ENCODE data around the gene TNPO2. TPM values are rescaled to one million over a fixed set of nuclear protein-coding genes. Genes with fewer than 3 reads are reported as not detected.

The TNPO2 gene
- total and polyA plus RNA-seq, 2 of the 13 experiments (the other 11 are each of a cell fraction or from before 2014, with no cell fraction given) = 31.7 to 61.0 TPM

DNA sequence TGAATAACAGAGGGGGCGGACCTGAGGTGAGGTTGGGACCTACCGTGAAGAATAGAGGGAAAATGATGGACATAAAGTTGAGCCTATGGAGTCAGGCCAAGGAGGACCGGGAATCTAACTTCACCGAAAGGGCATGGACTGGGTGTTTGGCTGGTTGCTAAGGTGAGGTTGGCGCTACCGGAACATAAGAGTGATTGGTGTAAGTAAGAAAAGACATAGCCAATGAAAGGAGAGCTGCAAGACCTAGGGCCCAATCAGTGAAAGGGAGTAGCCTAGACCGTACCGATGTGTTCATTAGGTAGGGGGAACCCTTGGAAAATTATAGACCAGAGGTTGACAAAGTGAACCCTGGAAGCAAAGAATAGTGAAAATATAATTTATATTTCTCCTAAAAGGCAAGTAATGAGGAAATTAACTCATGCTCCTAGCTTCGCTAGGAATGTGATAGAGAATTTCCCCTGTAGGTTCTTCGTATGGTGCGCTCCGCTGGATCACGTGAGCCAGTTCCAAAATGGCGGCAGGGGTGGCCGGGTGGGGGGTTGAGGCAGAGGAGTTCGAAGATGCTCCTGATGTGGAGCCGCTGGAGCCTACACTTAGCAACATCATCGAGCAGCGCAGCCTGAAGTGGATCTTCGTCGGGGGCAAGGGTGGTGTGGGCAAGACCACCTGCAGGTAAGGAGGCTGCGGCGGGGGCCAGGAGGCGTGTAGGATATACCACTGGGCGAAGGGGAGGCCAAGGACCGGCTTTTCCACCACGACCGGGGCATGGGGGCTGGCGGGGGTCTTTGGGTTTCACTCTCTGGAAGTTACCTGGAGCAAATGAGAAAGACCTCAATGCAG lies 13.5 kb upstream of the TNPO2 start, which contains the start of gene GET3 (continued):
- TF ChIP-seq ZNF510 (CRISPR knock-in tag; IDR thresholded peaks at IDR 0.05; ENCODE audit: low read depth) = no peak
- peak; percentile 71 for TF ChIP-seq DMAP1 (CRISPR knock-in tag; IDR thresholded peaks at IDR 0.05)
- no peak for TF ChIP-seq FLYWCH1 (CRISPR knock-in tag; IDR thresholded peaks at IDR 0.05)
- no peak for TF ChIP-seq ZBTB42 (CRISPR knock-in tag; IDR thresholded peaks at IDR 0.05)
- TF ChIP-seq DNMT1 (CRISPR knock-in tag; IDR thresholded peaks at IDR 0.05) = no peak
- TF ChIP-seq SRY (CRISPR knock-in tag; IDR thresholded peaks at IDR 0.05) = no peak
- peak; percentile 55; the same call in 1 of the 2 replicates for TF ChIP-seq NFKB2 (CRISPR knock-in tag; IDR thresholded peaks at IDR 0.05; ENCODE audit: borderline replicate concordance)
- peak; percentile 93 for TF ChIP-seq NFYC (CRISPR knock-in tag; IDR thresholded peaks at IDR 0.05)
- TF ChIP-seq GATAD1 (CRISPR knock-in tag; IDR thresholded peaks at IDR 0.05) = peak; percentile 99
- TF ChIP-seq ZBTB3 (CRISPR knock-in tag; IDR thresholded peaks at IDR 0.05; ENCODE audit: borderline replicate concordance, low read depth) = no peak
- TF ChIP-seq NR2C2 (CRISPR knock-in tag; IDR thresholded peaks at IDR 0.05; ENCODE audit: borderline replicate concordance) = peak; percentile 58
- peak; percentile 50 for TF ChIP-seq CREB1 (IDR thresholded peaks at IDR 0.05)
- TF ChIP-seq CREB1 (CRISPR knock-in tag; IDR thresholded peaks at IDR 0.05) = peak; percentile 84
- 0 out of 2 replicates have a peak, but pooled peaks have one; percentile 3 for TF ChIP-seq ZNF441 (CRISPR knock-in tag; IDR thresholded peaks at IDR 0.05; ENCODE audit: borderline replicate concordance)
- peak; percentile 70; the same call in 2 of the 3 replicates for TF ChIP-seq MXI1 (IDR thresholded peaks at IDR 0.05; ENCODE audit: borderline replicate concordance, low read depth, low read length)
- TF ChIP-seq PHF20 (CRISPR knock-in tag; IDR thresholded peaks at IDR 0.05) = peak; percentile 96
- TF ChIP-seq, protein P1, sequence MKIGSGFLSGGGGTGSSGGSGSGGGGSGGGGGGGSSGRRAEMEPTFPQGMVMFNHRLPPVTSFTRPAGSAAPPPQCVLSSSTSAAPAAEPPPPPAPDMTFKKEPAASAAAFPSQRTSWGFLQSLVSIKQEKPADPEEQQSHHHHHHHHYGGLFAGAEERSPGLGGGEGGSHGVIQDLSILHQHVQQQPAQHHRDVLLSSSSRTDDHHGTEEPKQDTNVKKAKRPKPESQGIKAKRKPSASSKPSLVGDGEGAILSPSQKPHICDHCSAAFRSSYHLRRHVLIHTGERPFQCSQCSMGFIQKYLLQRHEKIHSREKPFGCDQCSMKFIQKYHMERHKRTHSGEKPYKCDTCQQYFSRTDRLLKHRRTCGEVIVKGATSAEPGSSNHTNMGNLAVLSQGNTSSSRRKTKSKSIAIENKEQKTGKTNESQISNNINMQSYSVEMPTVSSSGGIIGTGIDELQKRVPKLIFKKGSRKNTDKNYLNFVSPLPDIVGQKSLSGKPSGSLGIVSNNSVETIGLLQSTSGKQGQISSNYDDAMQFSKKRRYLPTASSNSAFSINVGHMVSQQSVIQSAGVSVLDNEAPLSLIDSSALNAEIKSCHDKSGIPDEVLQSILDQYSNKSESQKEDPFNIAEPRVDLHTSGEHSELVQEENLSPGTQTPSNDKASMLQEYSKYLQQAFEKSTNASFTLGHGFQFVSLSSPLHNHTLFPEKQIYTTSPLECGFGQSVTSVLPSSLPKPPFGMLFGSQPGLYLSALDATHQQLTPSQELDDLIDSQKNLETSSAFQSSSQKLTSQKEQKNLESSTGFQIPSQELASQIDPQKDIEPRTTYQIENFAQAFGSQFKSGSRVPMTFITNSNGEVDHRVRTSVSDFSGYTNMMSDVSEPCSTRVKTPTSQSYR (CRISPR knock-in tag; IDR thresholded peaks at IDR 0.05; ENCODE audit: borderline replicate concordance) = peak; percentile 49; the same call in 1 of the 2 replicates
- no peak for TF ChIP-seq ATAD3A (CRISPR knock-in tag; IDR thresholded peaks at IDR 0.05)
- TF ChIP-seq KAT2B (IDR thresholded peaks at IDR 0.05; ENCODE audit: borderline replicate concordance, low read depth, low read length) = no peak
- TF ChIP-seq ZNF543 (CRISPR knock-in tag; IDR thresholded peaks at IDR 0.05) = 0 out of 2 replicates have a peak, but pooled peaks have one; percentile 44
- no peak for TF ChIP-seq HNF4G (IDR thresholded peaks at IDR 0.05; ENCODE audit: borderline replicate concordance, low read depth, low read length)
- no peak for TF ChIP-seq HNF4G (CRISPR knock-in tag; IDR thresholded peaks at IDR 0.05; ENCODE audit: borderline replicate concordance, low read depth)
- no peak for TF ChIP-seq ZSCAN22 (CRISPR knock-in tag; IDR thresholded peaks at IDR 0.05)
- TF ChIP-seq HOXA9 (CRISPR knock-in tag; IDR thresholded peaks at IDR 0.05; ENCODE audit: borderline replicate concordance) = no peak
- no peak for TF ChIP-seq NONO (IDR thresholded peaks at IDR 0.05)
- TF ChIP-seq NONO (CRISPR knock-in tag; conservative IDR thresholded peaks at IDR 0.05) = no peak; the same call in 1 of the 2 replicates
- TF ChIP-seq RAD21 (CRISPR knock-in tag; IDR thresholded peaks at IDR 0.05) = 0 out of 2 replicates have a peak, but pooled peaks have one; percentile 29
- TF ChIP-seq ZNF552 (CRISPR knock-in tag; IDR thresholded peaks at IDR 0.05; ENCODE audit: borderline replicate concordance) = no peak
- TF ChIP-seq ZFP37 (CRISPR knock-in tag; IDR thresholded peaks at IDR 0.05; ENCODE audit: borderline replicate concordance) = no peak
- TF ChIP-seq ZNF644 (CRISPR knock-in tag; IDR thresholded peaks at IDR 0.05; ENCODE audit: low read depth) = no peak
- TF ChIP-seq ZNF589 (CRISPR knock-in tag; conservative IDR thresholded peaks at IDR 0.05) = no peak
- TF ChIP-seq ZNF547 (CRISPR knock-in tag; IDR thresholded peaks at IDR 0.05) = peak; percentile 40; the same call in 1 of the 2 replicates
